CD14-positive monocyte (primary cell): ENCODE data around the gene TRAPPC11. TPM values are rescaled to one million over a fixed set of nuclear protein-coding genes. Genes with fewer than 3 reads are reported as not detected.

Experiments used
- DNase-seq, 3 donors: peaks; one replicate each; pipeline ENCODE4 v3.0.0-alpha.2; 2011 to 2022
- H2AFZ ChIP-seq: 2 replicates; pipeline ENCODE4 v1.6.0; 2012; ENCODE audit warnings: mild to moderate bottlenecking, low read depth, low read length, inconsistent platforms; ENCODE audit not compliant: insufficient read depth, poor library complexity, severe bottlenecking
- H3K27ac ChIP-seq, 2 donors: 1 replicate in 1 of 2; 2 replicates in 1 of 2; pipeline ENCODE4 v1.5.1; 2012 to 2013; ENCODE audit warnings: low read length in 2 of 2, control low read depth in 1 of 2, inconsistent platforms in 1 of 2, low read depth in 1 of 2, mild to moderate bottlenecking in 1 of 2
- H3K27me3 ChIP-seq, 2 donors: one replicate each; pipeline versions ENCODE4 v1.6.0 to v1.6.1; 2011 to 2013; ENCODE audit warnings: low read length in 2 of 2; ENCODE audit not compliant: control insufficient read depth in 2 of 2, insufficient read depth in 2 of 2
- H3K36me3 ChIP-seq, 2 donors: replicated peaks in 1 of 2; 1 replicate in 1 of 2; 2 replicates in 1 of 2; pipeline versions ENCODE4 v1.5.1 to v1.6.1; 2012 to 2013; ENCODE audit warnings: low read length in 2 of 2, control low read depth in 1 of 2, inconsistent platforms in 1 of 2, mild to moderate bottlenecking in 1 of 2; ENCODE audit not compliant: insufficient read depth in 2 of 2, control insufficient read depth in 1 of 2
- H3K4me1 ChIP-seq, 2 donors: 1 replicate in 1 of 2; 2 replicates in 1 of 2; pipeline versions ENCODE4 v1.5.1 to v1.6.1; 2012 to 2013; ENCODE audit warnings: low read length in 2 of 2, control low read depth in 1 of 2, inconsistent platforms in 1 of 2, mild to moderate bottlenecking in 1 of 2, moderate library complexity in 1 of 2; ENCODE audit not compliant: insufficient read depth in 2 of 2, control insufficient read depth in 1 of 2
- H3K4me2 ChIP-seq: replicated peaks from 2 replicates; pipeline ENCODE3; 2012; ENCODE audit warnings: low read length, moderate library complexity, mild to moderate bottlenecking; ENCODE audit not compliant: poor library complexity, severe bottlenecking; ENCODE audit errors: extremely low read depth
- H3K4me3 ChIP-seq, 3 experiments: fragments of 200-600 bp in 1 of 3; sonication (generic) in 1 of 3; replicated peaks in 1 of 3; 1 replicate in 2 of 3; 2 replicates in 1 of 3; pipeline ENCODE4 v1.5.1; 2011 to 2013; ENCODE audit warnings: low read length in 3 of 3, mild to moderate bottlenecking in 3 of 3, control low read depth in 2 of 3, low read depth in 2 of 3, inconsistent platforms in 1 of 3, moderate library complexity in 1 of 3
- H3K79me2 ChIP-seq: 2 replicates; pipeline ENCODE4 v1.6.0; 2012; ENCODE audit warnings: mild to moderate bottlenecking, control low read depth, inconsistent platforms, low read length, moderate library complexity; ENCODE audit not compliant: insufficient read depth
- H3K9ac ChIP-seq: 2 replicates; pipeline ENCODE4 v1.6.0; 2017; ENCODE audit warnings: low read length, mild to moderate bottlenecking; ENCODE audit not compliant: insufficient read depth, poor library complexity, severe bottlenecking
- H3K9me3 ChIP-seq, 2 donors: replicated peaks in 1 of 2; 1 replicate in 1 of 2; 2 replicates in 1 of 2; pipeline versions ENCODE4 v1.5.1 to v1.6.1; 2012 to 2013; ENCODE audit warnings: low read length in 2 of 2, control low read depth in 1 of 2; ENCODE audit not compliant: control insufficient read depth in 1 of 2, insufficient read depth in 1 of 2
- H4K20me1 ChIP-seq: 2 replicates; pipeline ENCODE4 v1.6.0; 2012; ENCODE audit warnings: mild to moderate bottlenecking, low read length, control low read depth, moderate library complexity; ENCODE audit not compliant: insufficient read depth
- H3K27ac Mint-ChIP-seq, 7 donors: one replicate each; pipeline ENCODE4 v1.8.0; 2020; ENCODE audit warnings: mild to moderate bottlenecking in 7 of 7, mixed read lengths in 7 of 7, moderate library complexity in 6 of 7, inconsistent platforms in 2 of 7
- H3K27me3 Mint-ChIP-seq, 3 donors: one replicate each; pipeline ENCODE4 v1.8.0; 2021 to 2022; ENCODE audit warnings: low read depth in 3 of 3, mild to moderate bottlenecking in 3 of 3, mixed read lengths in 3 of 3, moderate library complexity in 3 of 3, inconsistent platforms in 1 of 3
- H3K36me3 Mint-ChIP-seq, 2 donors: one replicate each; pipeline ENCODE4 v1.8.0; 2020; ENCODE audit warnings: mixed read lengths in 2 of 2, inconsistent platforms in 1 of 2, mild to moderate bottlenecking in 1 of 2
- H3K4me1 Mint-ChIP-seq: one replicate; pipeline ENCODE4 v1.8.0; 2020; ENCODE audit warnings: mild to moderate bottlenecking, mixed read lengths
- H3K4me3 Mint-ChIP-seq, 2 donors: one replicate each; pipeline ENCODE4 v1.8.0; 2020; ENCODE audit warnings: mild to moderate bottlenecking in 2 of 2, mixed read lengths in 2 of 2, moderate library complexity in 1 of 2
- H3K9me3 Mint-ChIP-seq, 7 donors: one replicate each; pipeline ENCODE4 v1.8.0; 2020 to 2022; ENCODE audit warnings: mixed read lengths in 7 of 7, mild to moderate bottlenecking in 6 of 7, moderate library complexity in 6 of 7, inconsistent platforms in 2 of 7
- CTCF ChIP-seq: fragments of 200-600 bp; IDR thresholded peaks from one replicate; pipeline ENCODE4 v1.8.0; 2022; ENCODE audit warnings: antibody characterized with exemption, mild to moderate bottlenecking
- WGBS: methylation state at CpG from one replicate; pipeline ENCODE4 v1.1.5; 2013; ENCODE audit warnings: missing lambda C conversion rate; ENCODE audit not compliant: insufficient coverage; 5-methylcytosine and 5-hydroxymethylcytosine counted together
- intact Hi-C, 2 donors: fragments of 100-400 bp; cut with micrococcal nuclease; formaldehyde crosslinking; loops; one replicate each; pipeline versions ENCODE4 v1.15.0 to v1.15.1; 2023
- polyA plus RNA-seq, 3 donors: library from polyadenylated mRNA; depleted of rRNA in 1 of 3; unstranded in 2 of 3; stranded (reverse) in 1 of 3; fragments of 300-500 nt in 2 of 3; fragments of >200 nt in 1 of 3; fragmentation: Illumina TruSeq in 2 of 3; gene quantifications; 1 replicate in 2 of 3; 2 replicates in 1 of 3; pipeline ENCODE4 v1.2.3, GENCODE V29; 2012 to 2021

Gene TRAPPC11
- polyA plus RNA-seq, 3 donors = 18.4 to 30.7 (median 29.7) TPM

- Histone ChIP-seq H3K4me1 (no peaks in the 10 kb centered on the region), H3K4me2 (no peak overlapping the region), H3K9me3 (no peaks in the 10 kb centered on the region), H3K9ac (no peak overlapping the region), H3K27ac (no peak overlapping the region), H3K4me3 (no peak overlapping the region), H2AFZ (no peak overlapping the region), H3K79me2 (no peaks in the 10 kb centered on the region), H4K20me1 (no peaks in the 10 kb centered on the region), H3K27me3 (no peaks in the 10 kb centered on the region), H3K36me3 (peaks cover 8 to 16% of the 10 kb centered on the region in 2 donors)
- Mint-ChIP-seq H3K36me3 (peaks cover 21% of the 10 kb centered on the region in 2 donors), H3K27ac (no peak overlapping the region), H3K4me3 (no peak overlapping the region), H3K9me3 (peaks cover 0 to 2% (median 0%) of the 10 kb centered on the region in 7 donors), H3K4me1 (no peaks in the 10 kb centered on the region), H3K27me3 (peaks cover 0 to 2% (median 0%) of the 10 kb centered on the region in 3 donors)
- no peak for TF ChIP-seq CTCF
- DNase-seq = no peak
- intact Hi-C loops = no loop called here
- 100% methylated on average over 2 of the region's 3 CpGs for WGBS
These were observed 19.8 kb upstream of the TRAPPC11 start for GRCh38 chr4:183639291-183639690.

GRCh38 chr4:183645326-183645725 is 13.8 kb upstream of the TRAPPC11 start:
- H3K4me2 ChIP-seq = no peak overlapping the region
- H3K79me2 ChIP-seq = no peaks in the 10 kb centered on the region
- no peaks in the 10 kb centered on the region for H3K9me3 ChIP-seq
- no peak for TF ChIP-seq CTCF
- Mint-ChIP-seq H3K27ac (no peak overlapping the region), H3K9me3 (peaks cover 0 to 2% (median 0%) of the 10 kb centered on the region in 7 donors), H3K4me3 (no peak overlapping the region), H3K27me3 (no peaks in the 10 kb centered on the region), H3K36me3 (peaks cover 64 to 74% of the 10 kb centered on the region in 2 donors), H3K4me1 (no peaks in the 10 kb centered on the region)
- H4K20me1 ChIP-seq = no peaks in the 10 kb centered on the region
- no peak overlapping the region for H3K27ac ChIP-seq
- DNase-seq = no peak
- H3K4me1 ChIP-seq = no peaks in the 10 kb centered on the region
- intact Hi-C loops = loop anchor here in 1 of 2 donors (10.0 kb wide), 1 partner anchor 49 kb away; no protein-coding TSS in a partner anchor
- no peak overlapping the region for H3K4me3 ChIP-seq
- H2AFZ ChIP-seq = no peak overlapping the region
- H3K27me3 ChIP-seq = no peaks in the 10 kb centered on the region
- 100% methylated on average over 3 of the region's 7 CpGs for WGBS
- no peak overlapping the region for H3K9ac ChIP-seq
- H3K36me3 ChIP-seq = peaks cover 55 to 76% of the 10 kb centered on the region in 2 donors
